Measurements from ENCODE around the gene DNAJC13. TPM values are rescaled to one million over a fixed set of nuclear protein-coding genes. Genes with fewer than 3 reads are reported as not detected.

The DNAJC13 gene
- total and polyA plus RNA-seq, 2 of the 8 experiments (the other 6 are each of a cell fraction or from before 2014, with no cell fraction given) = 7.9 to 28.8 TPM

DNA sequence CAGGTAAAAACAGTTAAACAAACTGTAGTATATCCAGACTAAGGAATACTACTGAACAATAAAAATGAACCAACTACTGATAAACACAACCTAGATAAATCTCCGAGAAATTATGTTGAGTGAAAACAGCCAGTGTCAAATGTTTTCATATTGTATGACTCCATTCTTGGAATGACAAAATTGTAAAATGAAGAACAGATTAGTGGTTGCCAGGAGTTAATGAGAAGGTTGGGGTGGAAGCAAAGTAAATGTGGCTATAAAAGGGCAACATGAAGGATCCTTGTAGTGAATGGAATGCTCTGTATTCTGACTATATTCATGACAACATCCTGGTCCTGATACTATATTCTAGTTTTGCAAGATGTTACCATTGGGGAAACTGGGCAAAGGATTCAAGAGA lies 152.3 kb downstream of the DNAJC13 start:
- no peak for FAIRE-seq
- 86% methylated on average over 1 of the region's 1 CpG; no CpG with 5 or more reads in 1 of the 2 experiments for WGBS, 2 experiments (ENCODE audit: extremely low coverage in 1 of 2, insufficient coverage in 1 of 2, insufficient read length in 1 of 2, insufficient replicate concordance in 2 of 2, low coverage in 1 of 2, low lambda C conversion rate in 2 of 2, missing lambda C conversion rate in 1 of 2)
- Histone ChIP-seq H3K56ac (replicated peaks; ENCODE audit: insufficient read length, low read depth, low read length) (no peak overlapping the region), H4K5ac (ENCODE audit: insufficient read length, low read depth, low read length) (no peak overlapping the region), H3K14ac (ENCODE audit: insufficient read length) (no peak overlapping the region), H3K79me1 (ENCODE audit: low read depth, low read length) (no peaks in the 10 kb centered on the region), H3K4me1 (replicated peaks in 1 of 4; ENCODE audit: control insufficient read depth in 3 of 4, insufficient read depth in 4 of 4, low read length in 3 of 4) (no peaks in the 10 kb centered on the region), H3K18ac (ENCODE audit: extremely low read depth, low read length) (no peak overlapping the region), H2BK120ac (replicated peaks; ENCODE audit: low read depth, low read length) (no peak overlapping the region), H3K23ac (ENCODE audit: insufficient read length) (no peak overlapping the region), H2BK12ac (ENCODE audit: low read depth, low read length) (no peak overlapping the region), H2BK20ac (ENCODE audit: low read length) (no peak overlapping the region), H2AK5ac (ENCODE audit: low read depth, low read length) (no peak overlapping the region), H3K27me3 (replicated peaks in 1 of 4; ENCODE audit: control insufficient read depth in 3 of 4, extremely low read depth in 1 of 4, insufficient read depth in 3 of 4, low read length in 3 of 4) (no peaks in the 10 kb centered on the region), H3K4me2 (ENCODE audit: insufficient read depth in 1 of 2, low read depth in 2 of 2, low read length in 2 of 2) (no peak overlapping the region), H4K91ac (replicated peaks; ENCODE audit: insufficient read length, low read length) (no peak overlapping the region), H3K23me2 (ENCODE audit: low read depth, low read length) (no peaks in the 10 kb centered on the region), H3K36me3 (ENCODE audit: control insufficient read depth in 2 of 4, insufficient read depth in 4 of 4, low read length in 3 of 4) (peaks cover 0 to 2% (median 0%) of the 10 kb centered on the region in 4 experiments; a peak in 2 of 8 replicates), H2BK5ac (ENCODE audit: low read depth, low read length) (no peak overlapping the region), H4K8ac (ENCODE audit: extremely low read depth, insufficient read depth, low read length) (no peak overlapping the region; the same call in 1 of the 2 replicates), H4K20me1 (replicated peaks in 1 of 2; ENCODE audit: control insufficient read depth in 1 of 2, insufficient read depth in 2 of 2, low read length in 2 of 2) (no peaks in the 10 kb centered on the region), H3K4ac (replicated peaks; ENCODE audit: insufficient read length, low read depth, low read length) (no peak overlapping the region), H3K9ac (replicated peaks in 1 of 4; ENCODE audit: extremely low read depth in 1 of 4, low read depth in 3 of 4, low read length in 3 of 4) (no peak overlapping the region), H2BK15ac (ENCODE audit: low read length) (no peak overlapping the region), H3K27ac (ENCODE audit: low read depth, low read length) (no peak overlapping the region), H3K9me3 (ENCODE audit: insufficient read depth in 2 of 2, low read depth in 1 of 2, low read length in 1 of 2) (no peaks in the 10 kb centered on the region; a peak in 1 of 4 replicates), H2AFZ (ENCODE audit: low read length) (no peak overlapping the region), H3K4me3 (ENCODE audit: extremely low read depth in 1 of 4, insufficient read depth in 2 of 4, low read depth in 3 of 4, low read length in 4 of 4) (no peak overlapping the region), H3K79me2 (ENCODE audit: control insufficient read depth in 1 of 2, insufficient read depth in 2 of 2, low read length in 2 of 2) (no peaks in the 10 kb centered on the region)
- ChIA-PET POLR2A (ENCODE audit: partially characterized antibody) (no interaction called here), CTCF (ENCODE audit: partially characterized antibody) (interaction anchor here (0.8 kb wide), 1 partner anchor 11 kb away, joined by 3 read pairs; no protein-coding TSS in a partner anchor)
- DNase-seq (ENCODE audit: low read depth in 1 of 2, low spot score in 2 of 2) = no peak
- TF ChIP-seq BACH1 (IDR thresholded peaks at IDR 0.05; ENCODE audit: low read length) (no peak), KDM5A (IDR thresholded peaks at IDR 0.05; ENCODE audit: low read length) (no peak), HDAC2 (IDR thresholded peaks at IDR 0.05; ENCODE audit: borderline replicate concordance in 1 of 2, low read depth in 2 of 2, low read length in 2 of 2) (no peak), TAF7 (optimal IDR thresholded peaks at IDR 0.05; ENCODE audit: borderline replicate concordance, low read depth, low read length) (no peak), USF2 (IDR thresholded peaks at IDR 0.05; ENCODE audit: low read length) (no peak), SP1 (IDR thresholded peaks at IDR 0.05; ENCODE audit: low read depth, low read length) (no peak), CEBPB (IDR thresholded peaks at IDR 0.05; ENCODE audit: low read depth, low read length) (no peak), CHD1 (IDR thresholded peaks at IDR 0.05; ENCODE audit: low read depth, low read length) (no peak), ZNF274 (IDR thresholded peaks at IDR 0.05; ENCODE audit: borderline replicate concordance, extremely low read depth, low read length) (no peak), POLR2AphosphoS5 (IDR thresholded peaks at IDR 0.05; ENCODE audit: low read depth, low read length) (no peak), KDM1A (IDR thresholded peaks at IDR 0.05; ENCODE audit: borderline replicate concordance, low read length) (no peak), MAX (IDR thresholded peaks at IDR 0.05) (no peak), SRF (IDR thresholded peaks at IDR 0.05; ENCODE audit: low read depth, low read length) (no peak), JUND (IDR thresholded peaks at IDR 0.05; ENCODE audit: low read length) (no peak)
